ENCODE measurements around the gene SERGEF.

SERGEF gene

DNA sequence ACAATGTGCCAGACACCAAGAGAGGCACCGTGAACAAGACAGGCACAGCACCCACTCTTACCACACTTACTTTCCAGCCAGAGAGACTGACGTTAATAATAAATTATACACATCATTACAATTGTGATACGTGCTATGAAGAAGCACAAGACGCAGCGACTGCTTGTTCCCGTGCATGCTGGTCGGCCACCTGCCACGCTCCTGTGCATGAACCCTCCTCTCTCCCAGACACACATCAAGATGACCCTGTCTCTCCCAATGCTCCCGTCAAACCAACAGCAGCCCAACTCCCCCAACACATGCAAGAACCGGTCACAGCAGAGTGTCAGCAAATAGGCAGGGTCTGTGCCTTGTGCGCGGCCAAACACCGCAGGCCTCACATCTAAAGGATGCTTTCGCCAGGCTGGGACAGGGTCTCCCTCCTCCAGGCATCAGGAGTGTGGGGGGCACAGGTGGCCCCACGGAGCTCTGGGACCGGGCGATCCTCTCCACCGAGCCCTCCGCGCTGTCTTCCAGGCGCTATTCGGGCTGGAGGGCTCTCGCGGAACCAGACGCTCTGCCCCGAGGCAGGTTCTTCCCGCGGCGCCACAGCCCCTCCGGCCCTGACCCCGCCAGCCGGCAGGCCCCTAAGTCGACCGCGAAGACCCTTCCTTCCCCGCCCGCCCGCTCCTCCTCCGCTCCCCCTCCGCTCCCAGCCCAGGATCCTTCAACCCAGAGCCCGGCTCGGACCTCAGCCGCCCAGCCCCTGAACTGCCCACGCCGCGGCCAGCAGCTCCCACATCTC is 533 bp downstream of the SERGEF start:
- H3K4me3 ChIP-seq (ENCODE audit: low read depth, low read length), result peak overlapping the region; percentile 69
- TF ChIP-seq CTCF (IDR thresholded peaks at IDR 0.05; ENCODE audit: low read depth, low read length, missing control alignments), result no peak
- no peak for DNase-seq (ENCODE audit: low read depth)

DNA sequence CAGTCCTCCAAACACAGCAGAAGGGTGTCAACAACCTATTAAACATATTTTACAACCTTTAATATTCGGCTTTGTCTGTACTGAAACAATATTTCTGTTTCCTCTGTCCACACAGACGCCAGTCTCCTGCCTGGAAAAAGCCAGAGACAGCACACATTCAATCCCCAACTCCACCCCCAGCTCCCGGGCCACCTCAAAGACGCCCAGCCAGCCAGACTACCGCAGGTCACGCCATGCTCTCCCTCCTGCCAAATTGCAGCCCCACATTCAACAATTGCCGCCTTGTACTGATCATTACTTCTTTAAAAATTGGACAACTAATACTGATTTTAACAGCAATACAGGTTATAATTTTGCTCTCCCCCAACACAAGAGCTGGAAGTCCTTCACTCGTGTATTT is 1.2 kb downstream of the SERGEF start:
- H3K4me3 ChIP-seq (ENCODE audit: low read depth, low read length), result peak overlapping the region; percentile 69; the same call in 1 of the 2 replicates
- TF ChIP-seq CTCF (IDR thresholded peaks at IDR 0.05; ENCODE audit: low read depth, low read length, missing control alignments), result no peak
- no peak for DNase-seq (ENCODE audit: low read depth)

GRCh38 chr11:18010977-18011586 is 1.8 kb downstream of the SERGEF start:
- DNase-seq (ENCODE audit: low read depth), result no peak
- H3K4me3 ChIP-seq (ENCODE audit: low read depth, low read length), result no peak overlapping the region
- TF ChIP-seq CTCF (IDR thresholded peaks at IDR 0.05; ENCODE audit: low read depth, low read length, missing control alignments), result no peak

GRCh38 chr11:18010121-18010670 is 2.7 kb downstream of the SERGEF start:
- H3K4me3 ChIP-seq (ENCODE audit: low read depth, low read length), result no peak overlapping the region
- DNase-seq (ENCODE audit: low read depth), result no peak
- TF ChIP-seq CTCF (IDR thresholded peaks at IDR 0.05; ENCODE audit: low read depth, low read length, missing control alignments), result peak; percentile 19

- DNase-seq (ENCODE audit: low read depth), result no peak
- no peak for TF ChIP-seq CTCF (IDR thresholded peaks at IDR 0.05; ENCODE audit: low read depth, low read length, missing control alignments)
- no peak overlapping the region for H3K4me3 ChIP-seq (ENCODE audit: low read depth, low read length)
These were observed 7.3 kb downstream of the SERGEF start for GRCh38 chr11:18005376-18006129.

- DNase-seq (ENCODE audit: low read depth), result no peak
- no peak for TF ChIP-seq CTCF (IDR thresholded peaks at IDR 0.05; ENCODE audit: low read depth, low read length, missing control alignments)
- no peak overlapping the region for H3K4me3 ChIP-seq (ENCODE audit: low read depth, low read length)
These were observed 11.7 kb downstream of the SERGEF start for GRCh38 chr11:18001191-18001590.

Measured in GM12864 (cell line).